ENCODE data around the gene ASTN2. TPM values are rescaled to one million over a fixed set of nuclear protein-coding genes. Genes with fewer than 3 reads are reported as not detected.
"Not testable (repeated sequence)": the region's sequence is repeated elsewhere in the genome, so short reads cannot be mapped to it uniquely, and the experiment has no call there.

ASTN2 gene
- total RNA-seq, 1 donor from 2014 or later = 0.53 TPM

GRCh38 chr9:116899337-116900006, 515.4 kb downstream of the ASTN2 start:
- Histone ChIP-seq H3K27me3 (ENCODE audit: control insufficient read depth, insufficient read depth, low read length) (no peaks in the 10 kb centered on the region), H3K4me3 (ENCODE audit: low read depth, low read length) (no peak overlapping the region), H3K36me3 (ENCODE audit: control insufficient read depth, insufficient read depth, low read length) (no peaks in the 10 kb centered on the region)
- no peak for DNase-seq (ENCODE audit: low read depth)
- no peak for FAIRE-seq
- TF ChIP-seq CTCF (IDR thresholded peaks at IDR 0.05; ENCODE audit: insufficient read depth, low read length, severe bottlenecking) = no peak

- DNase-seq (ENCODE audit: low read depth); FAIRE-seq; H3K27me3 ChIP-seq (ENCODE audit: control insufficient read depth, insufficient read depth, low read length); H3K4me3 ChIP-seq (ENCODE audit: low read depth, low read length); H3K36me3 ChIP-seq (ENCODE audit: control insufficient read depth, insufficient read depth, low read length): not testable (repeated sequence)
Measured at GRCh38 chr9:116898131-116898530, 516.7 kb downstream of the ASTN2 start.

- DNase-seq (ENCODE audit: low read depth) = no peak
- Histone ChIP-seq H3K27me3 (ENCODE audit: control insufficient read depth, insufficient read depth, low read length) (no peaks in the 10 kb centered on the region), H3K36me3 (ENCODE audit: control insufficient read depth, insufficient read depth, low read length) (no peaks in the 10 kb centered on the region), H3K4me3 (ENCODE audit: low read depth, low read length) (no peak overlapping the region)
- no peak for TF ChIP-seq CTCF (IDR thresholded peaks at IDR 0.05; ENCODE audit: insufficient read depth, low read length, severe bottlenecking)
- no peak for FAIRE-seq
Measured at GRCh38 chr9:116897201-116897600, 517.7 kb downstream of the ASTN2 start.

- FAIRE-seq = no peak
Measured at GRCh38 chr9:116895961-116896360, 518.9 kb downstream of the ASTN2 start.

GRCh38 chr9:116891424-116891823, 523.4 kb downstream of the ASTN2 start:
- no peak overlapping the region for H3K4me3 ChIP-seq (ENCODE audit: low read depth, low read length)
- no peak for TF ChIP-seq CTCF (IDR thresholded peaks at IDR 0.05; ENCODE audit: insufficient read depth, low read length, severe bottlenecking)

More at GRCh38 chr9:116895961-116896360, 518.9 kb downstream of the ASTN2 start:
- Histone ChIP-seq H3K36me3 (ENCODE audit: control insufficient read depth, insufficient read depth, low read length) (no peaks in the 10 kb centered on the region), H3K4me3 (ENCODE audit: low read depth, low read length) (no peak overlapping the region), H3K27me3 (ENCODE audit: control insufficient read depth, insufficient read depth, low read length) (no peaks in the 10 kb centered on the region)
- no peak for TF ChIP-seq CTCF (IDR thresholded peaks at IDR 0.05; ENCODE audit: insufficient read depth, low read length, severe bottlenecking)
- peak; percentile 69 for DNase-seq (ENCODE audit: low read depth)

GRCh38 chr9:116888476-116888875, 526.4 kb downstream of the ASTN2 start:
- not testable (repeated sequence) for FAIRE-seq; H3K27me3 ChIP-seq (ENCODE audit: control insufficient read depth, insufficient read depth, low read length); H3K36me3 ChIP-seq (ENCODE audit: control insufficient read depth, insufficient read depth, low read length); H3K4me3 ChIP-seq (ENCODE audit: low read depth, low read length); DNase-seq (ENCODE audit: low read depth)

More at GRCh38 chr9:116891424-116891823, 523.4 kb downstream of the ASTN2 start:
- Histone ChIP-seq H3K36me3 (ENCODE audit: control insufficient read depth, insufficient read depth, low read length) (no peaks in the 10 kb centered on the region), H3K27me3 (ENCODE audit: control insufficient read depth, insufficient read depth, low read length) (no peaks in the 10 kb centered on the region)
- no peak for DNase-seq (ENCODE audit: low read depth)
- FAIRE-seq = no peak

- no peaks in the 10 kb centered on the region for H3K36me3 ChIP-seq (ENCODE audit: control insufficient read depth, insufficient read depth, low read length)
- no peak overlapping the region for H3K4me3 ChIP-seq (ENCODE audit: low read depth, low read length)
- TF ChIP-seq CTCF (IDR thresholded peaks at IDR 0.05; ENCODE audit: insufficient read depth, low read length, severe bottlenecking) = no peak
- FAIRE-seq (no peak), DNase-seq (ENCODE audit: low read depth) (no peak)
- no peaks in the 10 kb centered on the region for H3K27me3 ChIP-seq (ENCODE audit: control insufficient read depth, insufficient read depth, low read length)
Measured at GRCh38 chr9:116888066-116888465, 526.8 kb downstream of the ASTN2 start.

Measured in bronchial epithelial cell (primary cell).